ENCODE data around the gene GDE1.

GDE1 gene

GRCh38 chr16:19479302-19479721 is 42.6 kb downstream of the GDE1 start:
- no peak overlapping the region for H3K4me3 ChIP-seq (ENCODE audit: low read depth in 1 of 5, low read length in 5 of 5)
- H3K9ac ChIP-seq (ENCODE audit: low read length in 5 of 5) = no peak overlapping the region
- no peaks in the 10 kb centered on the region for H3K9me3 ChIP-seq (ENCODE audit: control insufficient read depth in 5 of 5, low read length in 5 of 5)
- H3K36me3 ChIP-seq (ENCODE audit: control insufficient read depth in 5 of 5, insufficient read depth in 5 of 5, low read length in 5 of 5) = no peaks in the 10 kb centered on the region
- H3K27me3 ChIP-seq (ENCODE audit: control insufficient read depth in 5 of 5, insufficient read depth in 4 of 5, low read length in 5 of 5) = peaks cover 0 to 3% (median 0%) of the 10 kb centered on the region in 5 donors
- no peaks in the 10 kb centered on the region for H3K4me1 ChIP-seq (ENCODE audit: control insufficient read depth in 5 of 5, insufficient read depth in 5 of 5, low read length in 5 of 5)
- no peak overlapping the region for H3K27ac ChIP-seq (ENCODE audit: low read depth, low read length)

DNA sequence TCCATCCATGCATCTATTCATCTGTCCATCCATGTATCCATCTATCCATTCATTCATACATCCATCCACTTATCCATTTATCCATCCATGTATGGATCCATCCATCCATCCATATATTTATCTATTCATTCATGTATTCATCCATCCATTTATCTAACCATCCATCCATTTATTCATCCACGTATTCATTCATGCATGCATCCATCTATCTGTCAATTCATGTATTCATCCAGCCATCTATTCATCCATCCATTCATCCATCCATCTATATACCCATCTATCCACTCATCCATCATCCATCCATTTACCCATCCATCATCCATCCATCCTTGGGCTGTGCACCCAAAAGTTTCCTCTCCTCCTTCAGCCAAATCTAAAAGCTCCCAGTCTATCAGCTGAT is 43.4 kb downstream of the GDE1 start:
- Histone ChIP-seq H3K27ac (ENCODE audit: low read depth, low read length) (no peak overlapping the region), H3K27me3 (ENCODE audit: control insufficient read depth in 5 of 5, insufficient read depth in 4 of 5, low read length in 5 of 5) (peaks cover 0 to 3% (median 0%) of the 10 kb centered on the region in 5 donors), H3K4me3 (ENCODE audit: low read depth in 1 of 5, low read length in 5 of 5) (no peak overlapping the region), H3K9ac (ENCODE audit: low read length in 5 of 5) (no peak overlapping the region), H3K36me3 (ENCODE audit: control insufficient read depth in 5 of 5, insufficient read depth in 5 of 5, low read length in 5 of 5) (no peaks in the 10 kb centered on the region), H3K9me3 (ENCODE audit: control insufficient read depth in 5 of 5, low read length in 5 of 5) (no peaks in the 10 kb centered on the region), H3K4me1 (ENCODE audit: control insufficient read depth in 5 of 5, insufficient read depth in 5 of 5, low read length in 5 of 5) (no peaks in the 10 kb centered on the region)

DNA sequence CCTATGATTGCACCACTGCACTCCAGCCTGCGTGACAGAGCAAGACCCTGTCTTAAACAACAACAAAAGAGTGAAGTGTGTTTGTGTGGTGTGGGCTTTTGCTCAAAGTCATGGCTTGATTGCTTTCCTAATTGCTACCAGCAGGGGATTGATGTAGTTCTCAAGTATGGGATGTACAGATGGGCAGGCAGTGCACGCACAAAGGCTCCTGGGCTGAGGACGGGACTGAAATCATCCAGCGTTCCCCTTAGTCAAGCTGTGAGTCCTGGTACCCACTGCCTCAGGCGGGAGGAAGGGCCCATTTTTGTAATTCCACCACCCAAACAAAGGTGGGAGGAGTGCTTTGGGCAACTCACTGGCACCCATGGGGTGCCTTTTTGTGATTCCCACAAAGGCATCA is 47.3 kb downstream of the GDE1 start:
- Histone ChIP-seq H3K36me3 (ENCODE audit: control insufficient read depth in 5 of 5, insufficient read depth in 5 of 5, low read length in 5 of 5) (no peaks in the 10 kb centered on the region), H3K27ac (ENCODE audit: low read depth, low read length) (no peak overlapping the region), H3K4me3 (ENCODE audit: low read depth in 1 of 5, low read length in 5 of 5) (no peak overlapping the region), H3K27me3 (ENCODE audit: control insufficient read depth in 5 of 5, insufficient read depth in 4 of 5, low read length in 5 of 5) (peaks cover 0 to 3% (median 0%) of the 10 kb centered on the region in 5 donors), H3K9ac (ENCODE audit: low read length in 5 of 5) (no peak overlapping the region), H3K4me1 (ENCODE audit: control insufficient read depth in 5 of 5, insufficient read depth in 5 of 5, low read length in 5 of 5) (no peaks in the 10 kb centered on the region), H3K9me3 (ENCODE audit: control insufficient read depth in 5 of 5, low read length in 5 of 5) (no peaks in the 10 kb centered on the region)

DNA sequence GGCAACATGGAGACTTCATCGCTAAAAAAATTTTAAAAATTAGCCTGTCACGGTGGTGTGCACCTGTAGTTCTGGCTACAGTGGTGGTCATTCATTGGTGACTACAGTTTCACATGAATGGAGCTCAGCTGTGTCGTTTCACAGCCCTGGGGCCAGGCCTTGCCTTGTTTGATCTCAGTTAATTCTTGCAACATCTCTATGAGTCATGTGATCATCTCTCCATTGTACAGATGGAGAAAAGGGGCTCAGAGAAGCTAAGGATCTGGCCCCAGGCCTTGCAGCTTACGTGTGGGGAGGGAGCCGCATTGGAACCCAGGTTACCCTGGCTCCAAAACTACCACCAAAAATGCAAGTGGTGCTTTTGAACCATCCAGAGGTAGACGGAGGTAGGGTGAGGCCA is 49.4 kb downstream of the GDE1 start:
- no peak overlapping the region for H3K4me3 ChIP-seq (ENCODE audit: low read depth in 1 of 5, low read length in 5 of 5)
- H3K27ac ChIP-seq (ENCODE audit: low read depth, low read length) = no peak overlapping the region
- H3K27me3 ChIP-seq (ENCODE audit: control insufficient read depth in 5 of 5, insufficient read depth in 4 of 5, low read length in 5 of 5) = no peaks in the 10 kb centered on the region
- H3K4me1 ChIP-seq (ENCODE audit: control insufficient read depth in 5 of 5, insufficient read depth in 5 of 5, low read length in 5 of 5) = no peaks in the 10 kb centered on the region
- H3K9ac ChIP-seq (ENCODE audit: low read length in 5 of 5) = no peak overlapping the region
- no peaks in the 10 kb centered on the region for H3K36me3 ChIP-seq (ENCODE audit: control insufficient read depth in 5 of 5, insufficient read depth in 5 of 5, low read length in 5 of 5)
- H3K9me3 ChIP-seq (ENCODE audit: control insufficient read depth in 5 of 5, low read length in 5 of 5) = peaks cover 0 to 8% (median 0%) of the 10 kb centered on the region in 5 donors

DNA sequence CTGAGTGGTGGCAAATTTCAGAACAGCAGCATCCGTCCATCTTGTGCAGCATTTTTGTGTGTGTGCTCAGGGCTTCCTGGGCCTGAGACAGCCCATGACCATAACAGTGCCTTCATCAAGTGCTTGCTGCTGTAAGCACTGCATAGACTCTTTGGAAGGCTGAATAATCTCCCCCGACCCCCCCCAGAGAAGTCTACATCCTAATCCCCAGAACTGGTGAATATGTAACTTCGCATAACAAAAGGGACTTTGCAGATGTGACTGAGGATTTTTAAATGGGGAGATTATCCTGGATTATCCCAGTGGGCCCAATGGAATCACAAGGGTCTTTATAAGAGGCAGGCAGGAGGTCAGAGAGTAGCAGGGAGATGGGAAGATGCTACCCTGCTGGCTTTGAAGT is 53.6 kb downstream of the GDE1 start:
- no peak overlapping the region for H3K27ac ChIP-seq (ENCODE audit: low read depth, low read length)
- no peaks in the 10 kb centered on the region for H3K4me1 ChIP-seq (ENCODE audit: control insufficient read depth in 5 of 5, insufficient read depth in 5 of 5, low read length in 5 of 5)
- no peak overlapping the region for H3K4me3 ChIP-seq (ENCODE audit: low read depth in 1 of 5, low read length in 5 of 5)
- H3K36me3 ChIP-seq (ENCODE audit: control insufficient read depth in 5 of 5, insufficient read depth in 5 of 5, low read length in 5 of 5) = no peaks in the 10 kb centered on the region
- H3K9ac ChIP-seq (ENCODE audit: low read length in 5 of 5) = no peak overlapping the region
- peaks cover 0 to 8% (median 0%) of the 10 kb centered on the region in 5 donors for H3K9me3 ChIP-seq (ENCODE audit: control insufficient read depth in 5 of 5, low read length in 5 of 5)
- no peaks in the 10 kb centered on the region for H3K27me3 ChIP-seq (ENCODE audit: control insufficient read depth in 5 of 5, insufficient read depth in 4 of 5, low read length in 5 of 5)

- H3K27ac ChIP-seq (ENCODE audit: low read depth, low read length) = no peak overlapping the region
- H3K9ac ChIP-seq (ENCODE audit: low read length in 5 of 5) = no peak overlapping the region
- H3K4me3 ChIP-seq (ENCODE audit: low read depth in 1 of 5, low read length in 5 of 5) = no peak overlapping the region
- H3K36me3 ChIP-seq (ENCODE audit: control insufficient read depth in 5 of 5, insufficient read depth in 5 of 5, low read length in 5 of 5) = no peaks in the 10 kb centered on the region
- no peaks in the 10 kb centered on the region for H3K4me1 ChIP-seq (ENCODE audit: control insufficient read depth in 5 of 5, insufficient read depth in 5 of 5, low read length in 5 of 5)
- H3K27me3 ChIP-seq (ENCODE audit: control insufficient read depth in 5 of 5, insufficient read depth in 4 of 5, low read length in 5 of 5) = no peaks in the 10 kb centered on the region
- peaks cover 0 to 6% (median 0%) of the 10 kb centered on the region in 5 donors for H3K9me3 ChIP-seq (ENCODE audit: control insufficient read depth in 5 of 5, low read length in 5 of 5)
Measured at GRCh38 chr16:19463468-19464315, 58.2 kb downstream of the GDE1 start.

DNA sequence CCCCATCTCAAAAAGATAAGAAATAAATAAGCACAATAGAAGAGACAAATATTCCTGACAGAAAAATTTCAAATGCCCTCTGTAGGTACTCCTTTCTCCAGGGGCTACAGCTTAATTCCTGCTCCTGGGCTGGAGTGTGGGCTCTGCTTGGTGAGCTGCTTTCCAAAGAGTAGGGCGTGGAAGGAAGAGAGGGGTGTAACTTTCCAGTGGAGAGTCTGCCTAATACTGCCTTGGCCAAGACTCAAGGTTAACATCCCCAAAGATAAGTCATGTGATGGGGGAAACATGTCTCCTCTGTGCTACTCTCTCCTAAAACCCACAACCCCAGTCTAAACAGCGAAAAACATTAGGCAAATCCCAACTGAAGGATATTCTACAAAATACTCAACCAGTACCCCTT is 61.5 kb downstream of the GDE1 start:
- H3K9me3 ChIP-seq (ENCODE audit: control insufficient read depth in 5 of 5, low read length in 5 of 5) = no peaks in the 10 kb centered on the region
- no peaks in the 10 kb centered on the region for H3K36me3 ChIP-seq (ENCODE audit: control insufficient read depth in 5 of 5, insufficient read depth in 5 of 5, low read length in 5 of 5)
- no peak overlapping the region for H3K4me3 ChIP-seq (ENCODE audit: low read depth in 1 of 5, low read length in 5 of 5)
- no peaks in the 10 kb centered on the region for H3K27me3 ChIP-seq (ENCODE audit: control insufficient read depth in 5 of 5, insufficient read depth in 4 of 5, low read length in 5 of 5)
- H3K27ac ChIP-seq (ENCODE audit: low read depth, low read length) = no peak overlapping the region
- no peaks in the 10 kb centered on the region for H3K4me1 ChIP-seq (ENCODE audit: control insufficient read depth in 5 of 5, insufficient read depth in 5 of 5, low read length in 5 of 5)
- H3K9ac ChIP-seq (ENCODE audit: low read length in 5 of 5) = no peak overlapping the region

DNA sequence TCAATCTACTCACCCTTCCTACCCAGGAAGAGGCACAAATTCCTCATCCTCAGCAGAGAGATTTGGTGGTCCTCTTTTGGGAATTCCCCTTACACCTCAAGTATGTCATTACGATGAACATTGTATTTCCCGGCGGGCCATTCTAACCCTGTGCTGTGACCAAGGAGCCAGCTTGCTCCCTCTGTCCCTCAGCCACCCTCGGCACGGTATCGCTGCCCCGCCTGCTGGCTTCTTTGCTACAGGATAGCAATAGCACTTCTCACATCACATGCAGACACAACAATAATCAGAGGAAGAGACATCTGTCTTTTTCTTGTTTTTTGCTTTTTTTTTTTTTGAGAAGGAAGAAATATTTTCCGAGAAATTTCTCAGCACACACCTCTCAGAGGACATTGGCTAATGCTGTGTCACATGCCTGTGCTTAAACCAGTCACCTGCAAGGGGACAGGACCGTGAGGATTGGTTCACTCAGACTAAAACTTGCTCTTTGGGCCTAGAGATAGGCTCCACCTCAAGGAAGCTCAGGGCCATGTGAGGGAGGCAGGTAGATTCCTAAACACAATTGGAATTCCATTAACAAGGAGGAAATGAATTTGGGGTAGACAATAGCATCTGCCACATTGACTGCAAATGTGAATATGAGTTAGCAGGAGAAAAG is 63.0 kb downstream of the GDE1 start:
- Histone ChIP-seq H3K9me3 (ENCODE audit: control insufficient read depth in 5 of 5, low read length in 5 of 5) (no peaks in the 10 kb centered on the region), H3K27ac (ENCODE audit: low read depth, low read length) (no peak overlapping the region), H3K36me3 (ENCODE audit: control insufficient read depth in 5 of 5, insufficient read depth in 5 of 5, low read length in 5 of 5) (no peaks in the 10 kb centered on the region)

More for the DNA sequence above, 63.0 kb downstream of the GDE1 start:
- H3K4me1 ChIP-seq (ENCODE audit: control insufficient read depth in 5 of 5, insufficient read depth in 5 of 5, low read length in 5 of 5) = no peaks in the 10 kb centered on the region
- no peak overlapping the region for H3K9ac ChIP-seq (ENCODE audit: low read length in 5 of 5)
- no peaks in the 10 kb centered on the region for H3K27me3 ChIP-seq (ENCODE audit: control insufficient read depth in 5 of 5, insufficient read depth in 4 of 5, low read length in 5 of 5)
- H3K4me3 ChIP-seq (ENCODE audit: low read depth in 1 of 5, low read length in 5 of 5) = no peak overlapping the region
